HCT116 (cell line): Measurements from ENCODE around the gene HK1. TPM values are rescaled to one million over a fixed set of nuclear protein-coding genes. Genes with fewer than 3 reads are reported as not detected.

Source experiments
- ATAC-seq: fragments of 200-7000 bp; cut with Tn5 transposase; 2 replicates; pipeline ENCODE4 v1.9.1; 2020; ENCODE audit warnings: mild to moderate bottlenecking, moderate library complexity
- BruUV-seq: library from RNA; stranded (reverse); fragments of 400-500 nt; replicated peaks from 2 replicates; lab custom pipeline; 2021; lab: Mats Ljungman, UMichigan
- CTCF ChIA-PET: fragments of 300-600 bp; sonication (Branson Sonifier 250); formaldehyde crosslinking; loops from one replicate; lab custom pipeline; 2021; ENCODE audit warnings: antibody characterized with exemption; lab: Charles Lee
- POLR2A ChIA-PET: fragments of 300-600, 350-600 bp; sonication (Branson Sonifier 250); formaldehyde crosslinking; loops from one replicate; lab custom pipeline; 2021; ENCODE audit warnings: antibody characterized with exemption; lab: Charles Lee
- RAD21 ChIA-PET, 2 experiments: fragments of 300-600 bp; sonication (Branson Sonifier 250); formaldehyde crosslinking; loops; one replicate each; lab custom pipeline; 2023; ENCODE audit warnings: low total read pairs in 2 of 2; ENCODE audit not compliant: uncharacterized antibody in 2 of 2, unreplicated experiment in 2 of 2, low non-redundant PET in 1 of 2; lab: Charles Lee
- DNase-seq: peaks from one replicate; pipeline ENCODE4 v3.0.0-alpha.2; 2010; ENCODE audit warnings: low read depth, low spot score
- H2AFZ ChIP-seq: fragments of 200-600 bp; shearing (Covaris generic), sonication (generic); 2 replicates; pipeline ENCODE4 v1.6.1; 2017; ENCODE audit warnings: low read depth, mixed run types, mixed read lengths, antibody characterized with exemption, low read length; ENCODE audit not compliant: poor library complexity, severe bottlenecking
- H3K27ac ChIP-seq: 2 replicates; pipeline ENCODE4 v1.5.1; 2012; ENCODE audit warnings: low read depth, low read length
- H3K27me3 ChIP-seq: fragments of 200-600 bp; sonication (generic); 2 replicates; pipeline ENCODE4 v1.6.1; 2016; ENCODE audit warnings: mixed run types, low read length, mixed read lengths; ENCODE audit not compliant: insufficient read depth
- H3K36me3 ChIP-seq, 2 experiments: fragments of 200-500 bp in 1 of 2; fragments of 200-600 bp in 1 of 2; sonication (Bioruptor generic) in 1 of 2; sonication (generic) in 1 of 2; 2 replicates each; pipeline versions ENCODE4 v1.5.1 to v1.6.1; 2014 to 2016; ENCODE audit warnings: low read length in 2 of 2, inconsistent platforms in 1 of 2, mixed read lengths in 1 of 2, mixed run types in 1 of 2; ENCODE audit not compliant: insufficient read depth in 2 of 2, control insufficient read depth in 1 of 2
- H3K4me1 ChIP-seq, 2 experiments: fragments of 200-600 bp in 1 of 2; sonication (generic) in 1 of 2; 2 replicates each; pipeline versions ENCODE4 v1.5.1 to v1.6.1; 2012 to 2017; ENCODE audit warnings: low read length in 2 of 2, inconsistent platforms in 1 of 2, mild to moderate bottlenecking in 1 of 2, mixed read lengths in 1 of 2, mixed run types in 1 of 2, moderate library complexity in 1 of 2; ENCODE audit not compliant: insufficient read depth in 2 of 2, control insufficient read depth in 1 of 2
- H3K4me2 ChIP-seq: fragments of 200-600 bp; sonication (generic); 2 replicates; pipeline ENCODE4 v1.6.1; 2017; ENCODE audit warnings: mixed run types, low read length, mixed read lengths
- H3K4me3 ChIP-seq, 2 experiments: fragments of 200-600 bp in 1 of 2; sonication (generic) in 1 of 2; replicated peaks in 1 of 2; 2 replicates each; pipeline ENCODE4 v1.5.1; 2011 to 2016; ENCODE audit warnings: low read length in 2 of 2, control low read depth in 1 of 2, low read depth in 1 of 2, mild to moderate bottlenecking in 1 of 2, mixed read lengths in 1 of 2, mixed run types in 1 of 2
- H3K79me2 ChIP-seq: fragments of 200-600 bp; sonication (generic); 2 replicates; pipeline ENCODE4 v1.6.1; 2017; ENCODE audit warnings: mild to moderate bottlenecking, mixed run types, low read length, moderate library complexity, mixed read lengths; ENCODE audit not compliant: insufficient read depth
- H3K9ac ChIP-seq: fragments of 200-600 bp; sonication (generic); 2 replicates; pipeline ENCODE4 v1.6.1; 2016; ENCODE audit warnings: low read length, mixed read lengths
- H3K9me2 ChIP-seq: fragments of 200-600 bp; sonication (generic), shearing (Covaris generic); 2 replicates; pipeline ENCODE4 v1.6.1; 2017; ENCODE audit warnings: mixed run types, mild to moderate bottlenecking, moderate library complexity; ENCODE audit not compliant: insufficient read depth
- H3K9me3 ChIP-seq, 2 experiments: fragments of 200-500 bp in 1 of 2; fragments of 200-600 bp in 1 of 2; sonication (Bioruptor generic) in 1 of 2; sonication (generic) in 1 of 2; 2 replicates each; pipeline ENCODE4 v1.6.1; 2014 to 2017; ENCODE audit warnings: low read length in 2 of 2, mixed read lengths in 2 of 2, inconsistent platforms in 1 of 2, low read depth in 1 of 2, mild to moderate bottlenecking in 1 of 2, mixed run types in 1 of 2, moderate library complexity in 1 of 2; ENCODE audit not compliant: control insufficient read depth in 1 of 2, insufficient read depth in 1 of 2
- H4K20me1 ChIP-seq: fragments of 200-600 bp; sonication (generic), shearing (Covaris generic); 2 replicates; pipeline ENCODE4 v1.6.1; 2017; ENCODE audit warnings: mixed run types, mild to moderate bottlenecking, moderate library complexity; ENCODE audit not compliant: insufficient read depth
- ATF3 ChIP-seq: IDR thresholded peaks from 2 replicates; pipeline ENCODE4 v1.6.1; 2012
- CEBPB ChIP-seq: IDR thresholded peaks from 2 replicates; pipeline ENCODE4 v1.6.1; 2012; ENCODE audit warnings: low read depth
- POLR2A ChIP-seq: IDR thresholded peaks from 2 replicates; pipeline ENCODE4 v1.7.0; 2011; ENCODE audit warnings: borderline replicate concordance; ENCODE audit not compliant: insufficient read depth, insufficient read length; ENCODE audit errors: extremely low read depth
- POLR2AphosphoS5 ChIP-seq: IDR thresholded peaks from 2 replicates; pipeline ENCODE4 v1.6.1; 2011; ENCODE audit warnings: mild to moderate bottlenecking, low read depth, low read length, moderate library complexity
- REST ChIP-seq: IDR thresholded peaks from 2 replicates; pipeline ENCODE4 v1.6.1; 2012; ENCODE audit warnings: low read depth
- SRF ChIP-seq: IDR thresholded peaks from 2 replicates; pipeline ENCODE4 v1.6.1; 2012; ENCODE audit warnings: low read depth
- TCF7L2 ChIP-seq: IDR thresholded peaks from 2 replicates; pipeline ENCODE4 v1.7.0; 2011; ENCODE audit warnings: borderline replicate concordance, inconsistent platforms; ENCODE audit not compliant: insufficient read depth, insufficient read length; ENCODE audit errors: extremely low read depth
- ZFX ChIP-seq: fragments of 450-650 bp; IDR thresholded peaks from 2 replicates; pipeline ENCODE4 v1.6.1; 2017
- intact Hi-C: fragments of 100-400 bp; cut with micrococcal nuclease; formaldehyde crosslinking; loops from 2 replicates; pipeline ENCODE4 v1.10.0; 2022
- total RNA-seq: library from RNA; stranded (reverse); gene quantifications from one replicate; pipeline ENCODE4 v1.2.1, GENCODE V29; 2021; ENCODE audit not compliant: unreplicated experiment
- TF ChIP-seq, protein P1 (sequence below): IDR thresholded peaks from 2 replicates; pipeline ENCODE4 v1.6.1; 2011; ENCODE audit warnings: mild to moderate bottlenecking, low read length, moderate library complexity; ENCODE audit not compliant: insufficient replicate concordance; ENCODE audit errors: extremely low read depth

HK1 gene
- total RNA-seq, 1 experiment from 2014 or later: 50.3 TPM

- 0 out of 2 replicates have a peak, but pooled peaks cover 3% of the 10 kb centered on the region for H4K20me1 ChIP-seq
- no peak for TF ChIP-seq ATF3
- TF ChIP-seq ZFX: no peak
- TF ChIP-seq, protein P1, sequence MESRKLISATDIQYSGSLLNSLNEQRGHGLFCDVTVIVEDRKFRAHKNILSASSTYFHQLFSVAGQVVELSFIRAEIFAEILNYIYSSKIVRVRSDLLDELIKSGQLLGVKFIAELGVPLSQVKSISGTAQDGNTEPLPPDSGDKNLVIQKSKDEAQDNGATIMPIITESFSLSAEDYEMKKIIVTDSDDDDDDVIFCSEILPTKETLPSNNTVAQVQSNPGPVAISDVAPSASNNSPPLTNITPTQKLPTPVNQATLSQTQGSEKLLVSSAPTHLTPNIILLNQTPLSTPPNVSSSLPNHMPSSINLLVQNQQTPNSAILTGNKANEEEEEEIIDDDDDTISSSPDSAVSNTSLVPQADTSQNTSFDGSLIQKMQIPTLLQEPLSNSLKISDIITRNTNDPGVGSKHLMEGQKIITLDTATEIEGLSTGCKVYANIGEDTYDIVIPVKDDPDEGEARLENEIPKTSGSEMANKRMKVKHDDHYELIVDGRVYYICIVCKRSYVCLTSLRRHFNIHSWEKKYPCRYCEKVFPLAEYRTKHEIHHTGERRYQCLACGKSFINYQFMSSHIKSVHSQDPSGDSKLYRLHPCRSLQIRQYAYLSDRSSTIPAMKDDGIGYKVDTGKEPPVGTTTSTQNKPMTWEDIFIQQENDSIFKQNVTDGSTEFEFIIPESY: no peak
- no peak for TF ChIP-seq POLR2A
- no peak for TF ChIP-seq POLR2AphosphoS5
- TF ChIP-seq TCF7L2: no peak
- TF ChIP-seq SRF: no peak
- no peak for TF ChIP-seq CEBPB
- TF ChIP-seq REST: no peak
- CTCF ChIA-PET: no interaction called here
- no peak overlapping the region for H2AFZ ChIP-seq
- no peak overlapping the region for H3K27ac ChIP-seq
- no peak overlapping the region for H3K9ac ChIP-seq
- no peaks in the 10 kb centered on the region for H3K79me2 ChIP-seq
- no peaks in the 10 kb centered on the region for H3K9me3 ChIP-seq
- RAD21 ChIA-PET: no interaction called here
- DNase-seq (no peak), ATAC-seq (no peak)
- H3K4me3 ChIP-seq: no peak overlapping the region
- BruUV-seq: no TSS peak
- intact Hi-C loops: no loop called here
- no peaks in the 10 kb centered on the region for H3K27me3 ChIP-seq
- no peaks in the 10 kb centered on the region for H3K4me1 ChIP-seq
- H3K9me2 ChIP-seq: no peaks in the 10 kb centered on the region
- H3K36me3 ChIP-seq: no peaks in the 10 kb centered on the region
- POLR2A ChIA-PET: no interaction called here
- no peak overlapping the region for H3K4me2 ChIP-seq
Observed at GRCh38 chr10:69352569-69353264, 74.4 kb downstream of the HK1 start.
